Fibroblast of lung (primary cell): ENCODE measurements around the gene ZNF365. TPM values are rescaled to one million over a fixed set of nuclear protein-coding genes. Genes with fewer than 3 reads are reported as not detected.

Experiments used
- DNase-seq, 2 donors: peaks; one replicate each; pipeline versions ENCODE4 v3.0.0 to v3.0.0-alpha.2; 2010; ENCODE audit warnings: low read depth in 2 of 2
- H2AFZ ChIP-seq: 2 replicates; pipeline ENCODE4 v1.5.1; 2012; ENCODE audit warnings: low read length, control low read depth, inconsistent platforms
- H3K27ac ChIP-seq: 2 replicates; pipeline ENCODE4 v1.5.1; 2011; ENCODE audit warnings: low read length, control low read depth; ENCODE audit not compliant: insufficient read depth
- H3K27me3 ChIP-seq: 2 replicates; pipeline ENCODE4 v1.5.1; 2011; ENCODE audit warnings: mild to moderate bottlenecking, low read length; ENCODE audit not compliant: control insufficient read depth, insufficient read depth
- H3K36me3 ChIP-seq: 2 replicates; pipeline ENCODE4 v1.5.1; 2011; ENCODE audit warnings: low read length; ENCODE audit not compliant: control insufficient read depth, insufficient read depth
- H3K4me1 ChIP-seq: 2 replicates; pipeline ENCODE4 v1.5.1; 2011; ENCODE audit warnings: low read length; ENCODE audit not compliant: control insufficient read depth, insufficient read depth; ENCODE audit errors: extremely low read depth
- H3K4me2 ChIP-seq: 2 replicates; pipeline ENCODE4 v1.5.1; 2011; ENCODE audit warnings: low read length, control low read depth; ENCODE audit not compliant: insufficient read depth; ENCODE audit errors: extremely low read depth
- H3K4me3 ChIP-seq, 4 experiments: fragments of 200-600 bp in 1 of 4; sonication (generic) in 1 of 4; replicated peaks in 1 of 4; 2 replicates each; pipeline ENCODE4 v1.5.1; 2011 to 2016; ENCODE audit warnings: low read length in 4 of 4, low read depth in 3 of 4, mild to moderate bottlenecking in 3 of 4, control low read depth in 2 of 4, inconsistent platforms in 1 of 4, mixed read lengths in 1 of 4; ENCODE audit not compliant: insufficient read depth in 1 of 4; ENCODE audit errors: control extremely low read depth in 1 of 4
- H3K79me2 ChIP-seq: 2 replicates; pipeline ENCODE4 v1.5.1; 2012; ENCODE audit warnings: mild to moderate bottlenecking, low read length, inconsistent platforms; ENCODE audit not compliant: control insufficient read depth, insufficient read depth
- H3K9ac ChIP-seq: 2 replicates; pipeline ENCODE4 v1.5.1; 2011; ENCODE audit warnings: mild to moderate bottlenecking, low read length, control low read depth; ENCODE audit not compliant: insufficient read depth
- H3K9me3 ChIP-seq: 2 replicates; pipeline ENCODE4 v1.5.1; 2012; ENCODE audit warnings: low read depth, low read length; ENCODE audit not compliant: control insufficient read depth, insufficient read depth
- H4K20me1 ChIP-seq: 2 replicates; pipeline ENCODE4 v1.5.1; 2011; ENCODE audit warnings: low read length; ENCODE audit not compliant: control insufficient read depth, insufficient read depth; ENCODE audit errors: extremely low read depth
- EZH2 ChIP-seq: IDR thresholded peaks from 2 replicates; pipeline ENCODE4 v1.5.1; 2012; ENCODE audit warnings: low read length, control low read depth, mild to moderate bottlenecking; ENCODE audit errors: missing control alignments
- polyA plus RNA-seq, 2 donors: library from polyadenylated mRNA; depleted of rRNA in 1 of 2; stranded (reverse) in 1 of 2; unstranded in 1 of 2; fragments of >200 nt; gene quantifications; 2 replicates each; pipeline ENCODE4 v1.2.1, GENCODE V29; 2011 to 2012; ENCODE audit warnings: missing spikeins in 1 of 2
- total RNA-seq: library from RNA; depleted of rRNA; stranded (reverse); fragments of >200 nt; gene quantifications from 2 replicates; pipeline ENCODE4 v1.2.1, GENCODE V29; 2014
- TF ChIP-seq, protein P1 (sequence below), 2 donors: IDR thresholded peaks in 1 of 2; conservative IDR thresholded peaks in 1 of 2; 1 replicate in 1 of 2; 2 replicates in 1 of 2; pipeline ENCODE4 v1.5.1; 2011 to 2012; ENCODE audit warnings: low read length in 2 of 2, control low read depth in 1 of 2, inconsistent platforms in 1 of 2, low read depth in 1 of 2, mild to moderate bottlenecking in 1 of 2

The ZNF365 gene
- total and polyA plus RNA-seq, 2 donors (not counting 1 experiment from before 2014, with no cell fraction given) = 1.2 to 5.8 TPM

- no peaks in the 10 kb centered on the region for H3K27me3 ChIP-seq
Observed at GRCh38 chr10:62442894-62443669, 68.9 kb downstream of the ZNF365 start.

DNA sequence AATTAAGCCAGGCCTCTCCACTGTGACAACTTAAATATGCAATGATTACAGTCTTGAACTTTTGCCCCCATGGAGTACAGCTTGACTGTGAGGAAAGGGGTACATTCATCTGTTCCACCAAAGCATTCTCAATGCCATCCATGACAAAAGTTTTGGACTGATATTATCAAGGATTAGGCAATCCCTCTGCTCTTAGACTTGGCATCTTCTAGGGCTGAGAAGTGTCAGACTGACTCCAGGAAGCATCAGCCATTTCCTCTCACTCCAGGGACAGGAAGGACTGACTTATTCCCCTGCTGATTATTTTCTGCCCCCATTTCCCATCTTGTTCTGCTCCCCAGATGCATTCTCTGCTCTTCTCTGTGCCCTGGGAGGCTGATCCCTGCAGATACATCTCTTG lies 69.7 kb downstream of the ZNF365 start:
- Histone ChIP-seq H3K79me2 (no peaks in the 10 kb centered on the region), H3K36me3 (no peaks in the 10 kb centered on the region), H3K4me2 (no peak overlapping the region), H3K4me1 (no peaks in the 10 kb centered on the region), H3K9ac (no peak overlapping the region), H3K27me3 (no peaks in the 10 kb centered on the region), H3K4me3 (no peak overlapping the region), H3K9me3 (no peaks in the 10 kb centered on the region), H3K27ac (no peak overlapping the region), H4K20me1 (no peaks in the 10 kb centered on the region), H2AFZ (no peak overlapping the region)
- TF ChIP-seq, protein P1, sequence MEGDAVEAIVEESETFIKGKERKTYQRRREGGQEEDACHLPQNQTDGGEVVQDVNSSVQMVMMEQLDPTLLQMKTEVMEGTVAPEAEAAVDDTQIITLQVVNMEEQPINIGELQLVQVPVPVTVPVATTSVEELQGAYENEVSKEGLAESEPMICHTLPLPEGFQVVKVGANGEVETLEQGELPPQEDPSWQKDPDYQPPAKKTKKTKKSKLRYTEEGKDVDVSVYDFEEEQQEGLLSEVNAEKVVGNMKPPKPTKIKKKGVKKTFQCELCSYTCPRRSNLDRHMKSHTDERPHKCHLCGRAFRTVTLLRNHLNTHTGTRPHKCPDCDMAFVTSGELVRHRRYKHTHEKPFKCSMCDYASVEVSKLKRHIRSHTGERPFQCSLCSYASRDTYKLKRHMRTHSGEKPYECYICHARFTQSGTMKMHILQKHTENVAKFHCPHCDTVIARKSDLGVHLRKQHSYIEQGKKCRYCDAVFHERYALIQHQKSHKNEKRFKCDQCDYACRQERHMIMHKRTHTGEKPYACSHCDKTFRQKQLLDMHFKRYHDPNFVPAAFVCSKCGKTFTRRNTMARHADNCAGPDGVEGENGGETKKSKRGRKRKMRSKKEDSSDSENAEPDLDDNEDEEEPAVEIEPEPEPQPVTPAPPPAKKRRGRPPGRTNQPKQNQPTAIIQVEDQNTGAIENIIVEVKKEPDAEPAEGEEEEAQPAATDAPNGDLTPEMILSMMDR (conservative IDR thresholded peaks at IDR 0.05 in 1 of 2, IDR thresholded peaks at IDR 0.05 in 1 of 2; ENCODE audit: low read depth in 1 of 2, low read length in 2 of 2) = no peak
- TF ChIP-seq EZH2 = no peak
- DNase-seq = no peak

More at GRCh38 chr10:62442894-62443669, 68.9 kb downstream of the ZNF365 start:
- DNase-seq = no peak
- no peak for TF ChIP-seq EZH2
- TF ChIP-seq, protein P1 (conservative IDR thresholded peaks at IDR 0.05 in 1 of 2, IDR thresholded peaks at IDR 0.05 in 1 of 2; ENCODE audit: low read depth in 1 of 2, low read length in 2 of 2) = no peak
- Histone ChIP-seq H3K79me2 (no peaks in the 10 kb centered on the region), H3K27ac (no peak overlapping the region), H3K4me1 (no peaks in the 10 kb centered on the region), H3K4me3 (no peak overlapping the region), H3K4me2 (no peak overlapping the region), H3K9me3 (no peaks in the 10 kb centered on the region), H3K9ac (no peak overlapping the region), H2AFZ (no peak overlapping the region), H4K20me1 (no peaks in the 10 kb centered on the region), H3K36me3 (no peaks in the 10 kb centered on the region)

DNA sequence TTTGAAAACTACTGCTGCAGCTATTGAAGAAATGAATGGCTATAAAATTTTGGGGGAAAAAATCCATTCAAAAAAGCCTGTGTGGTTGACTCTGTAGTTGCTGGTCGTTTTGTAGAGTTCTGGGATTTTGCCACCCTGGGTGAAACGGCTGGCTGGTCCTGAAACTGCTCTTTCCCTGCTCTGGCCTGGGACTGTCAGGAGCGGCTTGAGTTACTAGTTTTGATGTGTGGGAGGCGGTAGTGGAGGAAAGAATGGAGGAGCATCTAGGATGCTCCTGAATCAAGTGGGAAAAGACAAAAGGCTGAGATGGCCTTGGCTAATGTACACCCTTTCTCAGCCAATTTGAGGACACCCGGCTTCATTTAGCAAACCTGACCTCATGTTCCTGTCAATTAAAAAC lies 72.5 kb downstream of the ZNF365 start:
- Histone ChIP-seq H3K79me2 (no peaks in the 10 kb centered on the region), H3K27ac (no peak overlapping the region), H3K9me3 (no peaks in the 10 kb centered on the region), H3K36me3 (no peaks in the 10 kb centered on the region), H2AFZ (no peak overlapping the region), H3K4me1 (no peaks in the 10 kb centered on the region), H3K4me2 (no peak overlapping the region), H3K9ac (no peak overlapping the region), H4K20me1 (no peaks in the 10 kb centered on the region), H3K27me3 (no peaks in the 10 kb centered on the region), H3K4me3 (no peak overlapping the region)
- DNase-seq = no peak
- TF ChIP-seq, protein P1 (conservative IDR thresholded peaks at IDR 0.05 in 1 of 2, IDR thresholded peaks at IDR 0.05 in 1 of 2; ENCODE audit: low read depth in 1 of 2, low read length in 2 of 2) = no peak
- TF ChIP-seq EZH2 = no peak
